GM18526 (cell line): Measurements from ENCODE around the gene ELL2.

Experiments
- POLR2A ChIP-seq: IDR thresholded peaks from 3 replicates; pipeline ENCODE4 v1.6.1; 2011; ENCODE audit not compliant: insufficient read length; ENCODE audit errors: extremely low read depth

The ELL2 gene

DNA sequence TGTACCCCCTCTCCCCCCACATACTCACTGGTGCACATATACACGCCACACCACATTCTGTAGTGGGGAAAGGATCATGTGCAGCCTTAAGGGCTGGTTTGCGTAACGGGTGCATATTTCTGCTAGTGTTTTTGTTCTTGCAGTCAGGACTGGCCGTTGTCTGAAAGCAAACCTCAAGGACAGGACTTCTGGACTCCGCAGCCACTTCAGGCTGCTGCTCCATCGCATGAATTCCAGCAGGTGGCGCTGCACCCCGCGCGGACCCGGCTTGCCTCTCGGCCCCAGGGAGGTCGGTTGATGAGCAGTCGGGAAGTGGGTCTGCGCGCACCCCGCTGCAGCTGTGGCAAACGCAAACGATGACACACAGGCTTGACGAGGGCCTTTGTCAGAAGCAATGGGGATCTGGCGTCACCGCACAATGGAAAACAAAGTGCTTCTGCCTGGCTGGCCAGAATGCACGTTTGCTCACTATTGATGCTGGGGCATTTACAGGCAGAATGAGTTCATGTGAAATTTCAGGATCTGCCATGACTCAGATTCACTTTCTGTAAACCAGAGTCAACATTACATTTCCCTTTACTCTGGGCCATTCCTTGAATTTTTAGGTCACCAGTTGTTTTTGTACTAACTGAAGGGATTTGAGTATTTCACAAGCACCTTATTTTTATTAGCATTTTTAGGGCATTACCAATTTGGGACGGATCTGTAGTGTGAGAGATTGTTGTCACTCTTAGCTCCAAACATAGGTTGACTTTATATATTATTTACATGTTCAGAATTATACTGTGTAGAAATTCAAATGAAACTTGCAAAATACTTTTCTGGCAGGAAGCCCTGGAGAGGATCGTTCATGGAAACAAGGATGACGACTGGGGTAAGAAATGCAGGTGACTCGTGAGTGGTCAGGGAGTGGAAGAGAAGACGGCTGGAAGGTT lies 102.7 kb downstream of the ELL2 start:
- TF ChIP-seq POLR2A = no peak

DNA sequence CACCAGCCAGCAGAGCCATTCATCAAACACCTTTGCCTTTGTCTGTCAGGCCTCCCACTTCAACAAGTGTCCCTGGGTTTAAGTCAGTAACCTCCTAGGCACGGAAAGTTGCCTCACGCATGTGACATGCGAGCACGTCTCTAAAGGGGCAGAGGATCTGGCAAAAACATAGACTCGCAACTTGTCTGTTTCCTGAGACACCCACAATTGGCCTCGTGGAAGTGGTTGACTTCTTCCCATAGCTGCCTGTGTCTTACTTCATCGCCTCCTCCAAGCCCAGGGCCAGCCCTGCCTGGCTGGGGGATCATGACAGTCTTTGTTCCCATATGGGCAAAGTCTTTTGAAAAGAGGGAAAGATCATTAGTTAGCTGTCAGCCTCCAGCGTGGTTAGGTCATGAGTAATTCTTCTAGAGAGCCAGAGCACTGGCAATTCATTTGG lies 103.6 kb downstream of the ELL2 start:
- no peak for TF ChIP-seq POLR2A

DNA sequence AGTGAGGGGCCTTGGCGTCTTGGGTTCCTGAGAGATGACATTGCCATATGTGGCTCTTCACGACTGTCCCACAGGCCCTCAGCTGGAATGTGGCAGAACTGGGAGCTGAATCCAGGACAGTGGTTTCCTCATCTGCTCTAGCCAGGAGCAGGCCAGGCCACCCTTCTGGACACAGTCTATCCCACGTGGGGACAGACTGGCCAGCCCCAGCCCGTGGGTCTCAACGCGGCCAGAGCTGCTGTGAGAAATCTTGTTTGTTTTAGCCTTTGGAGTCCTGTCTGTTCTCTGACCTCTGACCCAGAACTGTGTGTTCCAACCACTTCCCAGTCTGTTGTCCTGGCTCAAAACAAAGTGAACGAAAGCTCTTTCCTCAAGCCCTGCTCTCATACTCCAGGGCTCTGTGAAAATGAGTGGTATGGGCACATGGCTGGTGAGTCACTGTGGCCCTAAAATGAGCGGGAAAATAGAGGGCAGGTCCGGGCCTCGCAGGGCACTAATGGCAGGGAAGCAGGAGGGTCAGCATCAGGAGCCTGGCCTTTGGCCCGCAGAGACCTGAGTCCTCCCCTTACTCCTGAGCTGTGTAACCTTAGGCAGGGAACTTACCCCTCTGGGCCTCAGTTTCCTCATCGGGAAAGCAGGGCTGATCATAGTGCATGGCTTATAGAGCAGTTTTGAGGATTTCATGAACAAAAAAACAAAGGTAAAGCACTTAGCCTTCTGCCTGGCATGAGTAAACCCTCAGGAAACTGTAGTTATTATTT lies 104.3 kb downstream of the ELL2 start:
- TF ChIP-seq POLR2A = no peak

DNA sequence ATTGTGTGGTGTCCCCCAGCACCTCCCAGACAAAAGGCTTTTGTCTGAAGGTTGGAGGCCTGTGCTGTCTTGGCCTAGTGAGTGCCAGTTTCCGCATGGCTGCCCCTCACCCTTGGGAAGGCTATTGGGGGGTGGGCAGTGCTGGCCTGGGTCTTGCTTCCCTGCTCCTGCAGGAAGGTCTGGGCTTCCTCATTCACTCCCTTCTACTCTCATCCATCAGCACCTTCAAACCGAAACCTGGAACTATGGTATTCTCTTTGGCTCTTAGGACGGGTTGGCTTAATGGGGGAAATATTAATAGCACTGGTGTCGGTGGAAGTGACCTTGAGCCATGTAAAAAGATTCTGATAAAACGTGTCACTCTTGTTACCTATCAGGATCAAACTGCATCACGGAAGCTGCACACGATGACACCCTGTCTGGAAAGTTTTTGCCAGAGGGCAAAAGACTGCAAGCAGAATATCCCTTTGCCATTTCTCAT lies 105.1 kb downstream of the ELL2 start:
- no peak for TF ChIP-seq POLR2A

GRCh38 chr5:95853490-95853889 lies 108.2 kb downstream of the ELL2 start:
- no peak for TF ChIP-seq POLR2A

- no peak for TF ChIP-seq POLR2A
These were observed 109.1 kb downstream of the ELL2 start for GRCh38 chr5:95852567-95852966.

GRCh38 chr5:95850391-95850894 lies 111.2 kb downstream of the ELL2 start:
- TF ChIP-seq POLR2A = no peak

DNA sequence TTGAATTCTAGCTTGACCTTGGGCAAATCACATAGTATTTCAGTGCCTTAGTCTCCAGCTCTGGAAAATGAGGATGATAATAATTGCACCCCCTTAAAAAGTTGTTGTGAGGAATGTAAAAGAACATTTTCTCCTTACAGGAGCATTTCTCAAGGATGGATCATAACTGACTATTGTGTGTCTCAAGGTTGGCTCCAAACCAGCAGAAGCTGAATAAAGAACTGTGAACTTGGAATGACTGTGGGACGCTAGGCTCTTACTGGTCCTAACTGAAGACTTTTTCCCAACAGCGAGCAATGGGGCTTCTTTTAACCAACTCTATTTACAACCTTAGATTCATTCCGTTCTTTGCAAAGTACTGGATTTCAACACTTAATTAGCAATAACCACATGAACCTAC lies 113.0 kb downstream of the ELL2 start:
- no peak for TF ChIP-seq POLR2A

DNA sequence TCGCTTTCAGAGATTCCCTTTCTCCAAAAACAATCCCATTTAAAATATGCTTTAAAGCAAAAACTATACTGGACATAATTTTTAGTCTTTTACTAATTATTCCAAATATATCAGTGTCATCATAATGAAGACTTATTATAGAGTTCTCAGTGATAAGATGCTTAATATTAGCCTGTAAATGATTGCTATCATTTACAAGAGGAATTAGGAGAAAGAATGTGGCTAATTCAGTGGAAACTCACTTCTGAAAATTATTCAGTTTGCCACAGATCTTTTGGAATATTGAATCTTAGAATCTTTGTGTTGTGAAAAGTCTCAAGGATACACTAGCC lies 114.4 kb downstream of the ELL2 start:
- TF ChIP-seq POLR2A = no peak

DNA sequence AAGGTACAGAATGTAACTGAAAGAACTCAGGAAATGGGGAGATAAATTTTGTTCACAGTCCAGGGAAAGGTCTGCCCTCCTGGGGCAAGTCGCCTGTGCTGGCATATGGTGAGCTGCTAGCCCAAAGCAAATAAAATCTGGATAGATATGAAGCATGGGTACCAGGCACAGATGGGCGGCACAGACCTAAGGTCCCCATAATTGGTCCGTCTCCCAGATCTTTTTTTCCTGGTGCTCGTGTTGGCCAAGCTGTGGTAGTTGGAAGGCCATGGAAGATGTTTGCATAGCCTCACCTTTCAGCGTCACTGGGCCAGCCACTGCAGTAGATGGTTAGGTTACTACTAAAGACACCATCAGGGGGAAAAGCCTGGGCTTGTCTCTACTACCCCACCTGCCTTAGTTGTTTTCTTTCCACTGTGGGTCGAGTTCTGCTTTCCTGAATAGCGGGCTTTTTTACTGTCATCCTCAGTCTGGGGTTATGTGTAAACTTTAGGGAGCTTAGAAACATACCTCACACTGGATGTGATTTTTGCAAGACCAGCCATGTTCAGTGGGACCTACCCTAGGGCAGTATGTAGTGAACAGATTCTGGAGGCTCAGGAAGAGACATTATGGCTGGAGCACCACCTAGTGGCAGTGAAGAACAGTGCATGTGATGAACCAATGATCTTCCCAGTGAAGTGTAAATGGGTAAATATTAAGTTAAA lies 114.9 kb downstream of the ELL2 start:
- TF ChIP-seq POLR2A = no peak

DNA sequence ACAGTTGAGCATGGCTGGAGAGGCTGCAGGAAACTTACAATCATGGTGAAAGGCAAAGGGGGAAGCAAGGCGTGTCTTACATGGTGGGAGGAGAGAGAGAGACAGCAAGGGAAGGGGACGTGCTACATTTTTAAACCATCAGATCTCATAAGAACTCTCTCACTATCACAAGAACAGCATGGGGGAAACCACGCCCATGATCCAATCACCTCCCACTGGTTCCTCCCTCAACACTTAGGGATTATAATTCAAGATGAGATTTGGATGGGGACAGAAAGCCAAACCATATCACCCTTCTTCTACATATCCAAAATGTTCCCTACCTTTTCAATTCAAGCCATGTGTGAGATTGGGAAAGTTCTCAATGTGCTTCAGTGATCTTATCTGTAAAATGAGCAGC lies 116.3 kb downstream of the ELL2 start:
- TF ChIP-seq POLR2A = no peak

DNA sequence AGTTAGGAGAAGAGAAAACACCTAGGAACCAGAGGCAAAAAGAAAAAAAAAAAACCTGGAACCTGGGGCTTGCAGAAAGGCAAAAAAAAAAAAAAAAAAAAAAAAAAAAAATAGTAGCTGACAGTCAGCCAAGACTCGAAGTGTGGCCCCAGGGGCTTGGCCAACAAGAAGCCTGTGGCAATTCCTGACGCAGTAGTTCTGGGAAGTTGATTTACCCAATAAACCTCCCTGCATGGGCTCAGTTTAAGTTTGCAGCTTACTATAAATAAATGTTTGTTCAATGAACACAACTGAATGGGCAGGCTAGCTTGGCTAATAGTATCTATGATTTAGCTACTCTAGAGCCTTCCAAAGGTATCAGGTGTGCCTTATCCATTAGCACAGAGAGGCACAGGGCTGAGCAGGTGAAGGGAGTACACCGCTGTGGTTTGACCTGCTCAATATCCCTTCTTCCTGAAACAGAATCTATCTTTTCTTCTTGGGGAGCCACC lies 117.9 kb downstream of the ELL2 start:
- TF ChIP-seq POLR2A = no peak

- TF ChIP-seq POLR2A = no peak
These were observed 118.7 kb downstream of the ELL2 start for GRCh38 chr5:95842854-95843544.

DNA sequence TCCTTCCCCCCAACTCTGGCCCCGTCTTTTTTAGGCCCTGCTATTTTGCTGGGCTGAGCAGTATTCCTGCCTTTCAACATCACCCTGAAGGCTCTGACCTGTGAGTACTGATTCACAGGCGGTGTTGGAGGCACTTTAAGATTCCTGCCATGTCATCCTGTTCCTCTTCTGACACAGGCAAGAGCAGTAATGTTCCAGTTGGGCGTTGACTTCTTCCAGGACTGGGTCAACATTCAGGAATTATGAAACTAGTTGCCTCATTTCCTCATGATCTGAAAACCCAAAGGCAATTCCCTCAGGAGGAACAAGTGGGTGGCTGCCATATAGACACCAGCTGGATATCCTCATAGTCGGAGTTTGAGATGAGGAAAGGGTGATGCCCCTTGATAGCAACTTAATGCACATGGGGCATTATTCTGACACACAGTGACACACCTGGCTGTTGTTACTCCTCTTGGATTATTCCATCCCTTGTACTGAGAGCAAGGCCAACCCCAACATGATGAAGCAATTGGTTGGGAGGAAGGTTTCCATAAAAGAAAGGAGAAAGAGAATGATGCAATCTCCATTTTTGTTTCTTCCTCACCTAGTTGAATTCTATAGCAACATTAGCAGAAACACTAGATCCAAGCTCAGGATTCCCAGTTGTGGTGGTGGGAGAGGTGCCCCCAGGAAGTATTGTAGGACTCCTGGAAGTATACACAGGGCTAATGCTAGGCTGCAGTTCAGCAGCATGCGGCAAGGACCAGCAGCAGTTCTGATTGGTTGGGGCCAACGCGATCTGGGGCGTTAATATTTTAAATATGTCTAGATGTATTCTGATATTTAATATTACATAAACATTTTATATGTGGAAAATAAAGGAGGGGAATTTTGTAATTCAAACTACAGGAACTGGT lies 119.5 kb downstream of the ELL2 start:
- TF ChIP-seq POLR2A = no peak
